Measurements from ENCODE around the gene FAXDC2.

FAXDC2 gene

DNA sequence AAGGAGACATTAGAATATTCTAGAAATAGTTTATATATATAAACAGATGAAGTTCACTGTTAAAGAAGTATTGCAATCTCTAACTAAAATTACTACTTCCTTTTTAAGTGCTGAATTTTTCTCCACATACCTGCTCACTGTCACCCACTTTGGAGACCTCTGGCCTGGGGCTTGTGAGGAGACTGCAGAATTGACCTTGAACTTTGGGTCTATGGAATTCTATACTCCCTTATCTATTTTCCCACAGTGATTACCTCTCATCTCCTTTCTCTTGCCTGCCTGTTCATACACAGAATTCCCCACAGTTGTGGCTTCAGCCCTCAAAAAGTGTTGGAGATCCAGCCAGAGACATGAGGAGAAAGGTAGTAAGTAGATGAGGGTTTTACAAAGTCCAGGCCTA, 49.8 kb downstream of the FAXDC2 start:
- Mint-ChIP-seq H3K4me3 (no peak overlapping the region), H3K9me3 (no peaks in the 10 kb centered on the region), H3K27ac (no peak overlapping the region), H3K27me3 (no peaks in the 10 kb centered on the region), H3K4me1 (peaks cover 4% of the 10 kb centered on the region), H3K36me3 (peaks cover 33% of the 10 kb centered on the region)

DNA sequence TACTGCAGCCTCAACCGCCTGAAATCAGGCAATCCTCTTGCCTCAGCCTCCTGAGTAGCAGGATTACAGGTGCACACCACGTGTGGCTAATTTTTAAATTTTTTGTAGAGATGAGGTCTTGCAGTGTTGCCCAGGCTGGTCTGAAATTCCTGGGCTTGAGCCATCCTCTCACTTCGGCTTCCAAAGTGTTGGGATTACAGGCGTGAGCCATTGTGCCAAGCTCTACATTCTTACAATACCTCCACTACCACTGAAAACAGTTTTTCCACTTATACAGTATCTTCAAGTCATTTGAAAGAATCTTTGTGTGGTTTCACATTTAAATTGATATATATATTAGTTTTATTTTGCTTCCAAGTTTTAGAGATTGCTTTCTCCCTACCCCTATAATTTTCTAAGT, 52.6 kb downstream of the FAXDC2 start:
- H3K27me3 Mint-ChIP-seq, result no peaks in the 10 kb centered on the region
- H3K9me3 Mint-ChIP-seq, result no peaks in the 10 kb centered on the region
- H3K36me3 Mint-ChIP-seq, result peaks cover 28% of the 10 kb centered on the region
- H3K4me3 Mint-ChIP-seq, result no peak overlapping the region
- peak overlapping the region; percentile 51 for H3K27ac Mint-ChIP-seq
- H3K4me1 Mint-ChIP-seq, result peaks cover 11% of the 10 kb centered on the region

DNA sequence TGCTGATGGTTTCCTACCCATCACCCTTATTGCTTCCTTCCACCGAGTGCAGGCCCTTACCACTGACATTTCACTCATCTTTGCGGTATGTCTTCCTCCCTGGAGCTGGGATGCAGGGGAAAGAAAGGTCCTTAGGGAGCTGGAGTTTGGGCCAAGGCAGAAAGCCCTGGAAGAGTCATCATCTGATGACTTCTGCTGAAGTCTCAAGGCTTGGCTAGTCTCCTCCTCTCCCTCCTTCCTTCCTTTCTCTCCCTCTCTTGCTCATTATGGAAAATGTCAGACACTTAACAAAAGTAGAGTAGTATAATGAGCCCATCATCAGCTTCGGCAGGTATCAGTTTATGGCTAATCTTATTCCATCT, 55.2 kb downstream of the FAXDC2 start:
- no peaks in the 10 kb centered on the region for H3K27me3 Mint-ChIP-seq
- H3K36me3 Mint-ChIP-seq, result peaks cover 20% of the 10 kb centered on the region
- peaks cover 11% of the 10 kb centered on the region for H3K4me1 Mint-ChIP-seq
- no peaks in the 10 kb centered on the region for H3K9me3 Mint-ChIP-seq
- H3K27ac Mint-ChIP-seq, result no peak overlapping the region
- no peak overlapping the region for H3K4me3 Mint-ChIP-seq

DNA sequence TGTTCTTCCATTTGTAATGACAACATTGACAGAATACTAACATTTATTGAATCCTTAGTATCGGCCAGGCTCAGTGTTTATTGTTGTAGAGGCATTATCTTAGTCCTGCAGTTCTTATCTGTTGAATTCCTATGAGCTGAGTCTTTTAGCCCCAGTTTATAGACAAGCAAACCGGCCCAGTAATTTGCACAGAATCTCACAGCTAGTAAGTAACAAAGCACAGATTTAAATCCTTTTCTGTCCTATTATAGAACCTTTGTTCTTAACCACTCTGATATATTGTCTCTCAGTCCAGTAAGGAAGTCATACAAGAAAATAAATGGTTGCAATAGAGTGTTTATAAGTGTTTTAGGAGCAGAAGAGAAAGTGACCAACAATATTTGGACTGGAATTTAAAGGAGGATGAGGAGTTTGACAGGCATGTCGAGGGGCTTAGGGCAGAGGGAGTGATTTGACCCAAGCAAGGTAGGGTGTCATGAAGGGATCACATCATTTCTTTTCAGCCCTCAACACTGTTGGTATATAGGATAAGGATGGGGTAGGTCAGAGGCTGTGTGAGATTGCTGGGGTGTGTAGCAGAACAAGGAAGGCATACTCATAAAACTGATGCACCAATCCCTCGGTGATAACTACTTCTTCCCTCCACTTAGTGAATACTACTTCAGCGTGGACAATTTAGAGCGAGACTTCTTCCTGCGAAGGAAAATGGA, 55.7 kb downstream of the FAXDC2 start:
- peak overlapping the region; percentile 12 for H3K27ac Mint-ChIP-seq
- peaks cover 18% of the 10 kb centered on the region for H3K36me3 Mint-ChIP-seq

DNA sequence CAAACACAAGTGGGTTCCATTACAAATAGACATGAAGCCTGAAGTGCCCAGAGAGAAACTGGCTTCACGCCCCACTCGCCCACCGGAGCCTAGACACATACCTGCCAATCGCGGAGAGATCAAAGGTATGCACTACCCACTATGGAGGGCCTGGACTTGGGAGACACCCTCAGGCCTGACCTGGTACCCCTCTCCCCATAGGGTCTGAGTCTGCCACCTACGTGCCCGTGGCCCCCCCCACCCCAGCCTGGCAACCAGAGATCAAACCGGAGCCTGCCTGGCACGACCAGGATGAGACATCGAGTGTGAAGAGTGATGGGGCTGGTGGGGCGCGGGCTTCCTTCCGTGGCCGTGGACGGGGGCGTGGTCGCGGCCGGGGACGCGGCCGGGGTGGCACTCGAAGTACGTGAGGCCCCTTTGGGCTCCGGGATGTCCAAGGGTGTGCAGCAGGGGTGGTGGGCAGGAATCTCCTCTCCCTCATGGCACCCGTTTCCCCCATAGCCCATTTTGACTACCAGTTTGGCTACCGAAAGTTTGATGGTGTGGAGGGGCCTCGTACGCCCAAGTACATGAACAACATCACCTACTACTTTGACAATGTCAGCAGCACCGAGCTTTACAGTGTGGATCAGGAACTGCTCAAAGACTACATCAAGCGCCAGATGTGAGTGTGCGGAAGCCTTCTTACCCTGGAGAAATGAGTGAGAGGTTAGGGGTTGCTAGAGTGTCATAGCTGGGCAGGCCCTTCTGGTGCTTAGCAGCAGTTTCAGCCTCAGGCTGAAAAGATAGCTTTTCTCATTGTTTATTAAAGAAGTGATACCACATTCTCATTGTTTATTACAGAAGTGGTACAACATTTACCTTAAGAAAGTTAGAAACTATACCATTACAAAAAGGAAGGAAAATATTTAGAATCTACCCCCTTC, 56.5 kb downstream of the FAXDC2 start:
- Mint-ChIP-seq H3K9me3 (no peaks in the 10 kb centered on the region), H3K27me3 (no peaks in the 10 kb centered on the region), H3K4me1 (peaks cover 7% of the 10 kb centered on the region), H3K4me3 (no peak overlapping the region), H3K27ac (peak overlapping the region; percentile 65), H3K36me3 (peaks cover 18% of the 10 kb centered on the region)

More for the DNA sequence above, 55.7 kb downstream of the FAXDC2 start:
- no peak overlapping the region for H3K4me3 Mint-ChIP-seq
- H3K4me1 Mint-ChIP-seq, result peaks cover 10% of the 10 kb centered on the region
- H3K9me3 Mint-ChIP-seq, result no peaks in the 10 kb centered on the region
- no peaks in the 10 kb centered on the region for H3K27me3 Mint-ChIP-seq

DNA sequence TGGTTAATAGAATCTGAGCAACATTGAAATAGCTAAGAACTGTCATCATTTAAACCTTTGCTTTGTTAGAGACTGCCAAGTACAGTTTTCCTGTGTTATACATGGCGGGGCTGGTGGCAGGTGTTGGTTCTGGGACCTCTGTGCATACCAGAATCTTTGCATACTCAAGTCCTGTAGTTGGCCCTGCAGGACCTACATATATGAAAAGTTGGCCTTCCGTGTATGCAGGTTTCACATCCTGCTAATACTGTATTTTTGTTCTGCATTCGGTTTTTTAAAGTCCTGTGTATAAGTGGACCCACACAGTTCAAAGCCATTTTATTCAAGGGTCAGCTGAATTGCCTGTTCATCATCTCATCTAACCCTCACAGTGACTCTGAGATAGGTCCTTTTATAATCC, 58.9 kb downstream of the FAXDC2 start:
- Mint-ChIP-seq H3K36me3 (peaks cover 16% of the 10 kb centered on the region), H3K4me3 (no peak overlapping the region), H3K27ac (no peak overlapping the region)

DNA sequence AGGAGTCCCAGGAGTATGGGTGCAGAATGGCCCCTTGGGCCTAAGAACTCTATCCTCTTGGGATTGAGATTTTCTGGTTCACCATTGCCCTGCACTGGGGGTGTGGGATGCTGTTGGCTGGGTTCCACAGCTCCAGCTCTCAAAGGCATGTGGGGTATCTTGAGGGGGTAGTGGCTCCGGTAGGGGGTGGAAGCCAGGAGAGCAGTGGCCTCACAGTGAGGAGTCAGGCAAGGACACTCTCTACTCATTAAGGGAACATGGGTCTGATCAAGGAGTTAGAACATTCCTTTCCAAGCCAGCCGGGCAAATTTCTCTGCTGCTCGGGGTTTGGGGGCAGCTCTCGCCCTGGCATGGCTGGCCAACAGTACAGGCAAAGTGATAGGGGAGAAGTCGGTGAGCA, 62.2 kb downstream of the FAXDC2 start:
- Mint-ChIP-seq H3K9me3 (no peaks in the 10 kb centered on the region), H3K27me3 (no peaks in the 10 kb centered on the region), H3K4me1 (peaks cover 54% of the 10 kb centered on the region), H3K36me3 (peaks cover 6% of the 10 kb centered on the region), H3K27ac (peak overlapping the region; percentile 97), H3K4me3 (peak overlapping the region; percentile 26)

More for the DNA sequence above, 58.9 kb downstream of the FAXDC2 start:
- H3K9me3 Mint-ChIP-seq, result no peaks in the 10 kb centered on the region
- H3K4me1 Mint-ChIP-seq, result peaks cover 27% of the 10 kb centered on the region
- H3K27me3 Mint-ChIP-seq, result no peaks in the 10 kb centered on the region

DNA sequence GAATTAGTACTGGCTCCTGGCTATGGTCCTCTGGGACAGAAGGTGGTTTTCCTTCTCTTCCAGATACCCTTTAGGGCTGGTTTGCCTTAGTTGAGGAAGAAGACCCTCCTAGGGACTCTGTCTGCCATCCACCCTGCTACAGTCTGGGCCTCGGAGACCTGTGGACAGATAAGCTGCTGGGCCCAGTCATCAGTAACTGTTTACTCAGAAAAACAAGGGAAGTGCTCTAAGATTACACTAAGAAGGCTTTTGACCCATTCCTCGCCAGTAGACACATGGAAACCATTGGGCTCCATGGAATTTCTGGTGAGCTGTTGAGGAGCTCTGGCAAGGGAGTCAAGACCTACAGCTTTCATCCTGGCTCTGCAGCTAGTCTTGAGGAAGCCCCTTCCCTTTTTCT, 64.0 kb downstream of the FAXDC2 start:
- peaks cover 2% of the 10 kb centered on the region for H3K36me3 Mint-ChIP-seq
- peaks cover 72% of the 10 kb centered on the region for H3K4me1 Mint-ChIP-seq
- H3K27ac Mint-ChIP-seq, result peak overlapping the region; percentile 81
- H3K9me3 Mint-ChIP-seq, result no peaks in the 10 kb centered on the region
- H3K4me3 Mint-ChIP-seq, result no peak overlapping the region
- no peaks in the 10 kb centered on the region for H3K27me3 Mint-ChIP-seq

DNA sequence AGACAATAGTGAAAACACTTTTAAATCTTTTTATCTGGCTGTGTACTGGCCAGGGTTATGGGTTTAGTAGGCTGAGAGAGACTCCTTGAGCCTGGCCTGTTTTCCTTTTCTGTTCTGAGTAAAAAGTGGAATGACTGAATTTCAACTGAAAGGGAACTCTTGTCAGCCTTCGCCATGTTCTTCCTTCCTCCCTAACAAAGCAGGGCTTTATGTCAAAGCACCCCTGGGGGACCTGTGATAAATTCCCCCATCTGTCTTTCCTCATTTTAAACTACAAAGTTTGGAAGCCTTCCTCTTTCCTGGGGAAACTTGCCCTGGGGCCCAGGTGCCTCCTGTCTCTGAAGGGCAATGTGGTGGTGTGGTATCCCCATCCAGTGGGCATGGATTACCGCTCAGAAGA, 65.5 kb downstream of the FAXDC2 start:
- no peaks in the 10 kb centered on the region for H3K9me3 Mint-ChIP-seq
- peaks cover 2% of the 10 kb centered on the region for H3K36me3 Mint-ChIP-seq
- H3K4me1 Mint-ChIP-seq, result peaks cover 87% of the 10 kb centered on the region
- no peaks in the 10 kb centered on the region for H3K27me3 Mint-ChIP-seq
- H3K4me3 Mint-ChIP-seq, result no peak overlapping the region
- peak overlapping the region; percentile 57 for H3K27ac Mint-ChIP-seq

DNA sequence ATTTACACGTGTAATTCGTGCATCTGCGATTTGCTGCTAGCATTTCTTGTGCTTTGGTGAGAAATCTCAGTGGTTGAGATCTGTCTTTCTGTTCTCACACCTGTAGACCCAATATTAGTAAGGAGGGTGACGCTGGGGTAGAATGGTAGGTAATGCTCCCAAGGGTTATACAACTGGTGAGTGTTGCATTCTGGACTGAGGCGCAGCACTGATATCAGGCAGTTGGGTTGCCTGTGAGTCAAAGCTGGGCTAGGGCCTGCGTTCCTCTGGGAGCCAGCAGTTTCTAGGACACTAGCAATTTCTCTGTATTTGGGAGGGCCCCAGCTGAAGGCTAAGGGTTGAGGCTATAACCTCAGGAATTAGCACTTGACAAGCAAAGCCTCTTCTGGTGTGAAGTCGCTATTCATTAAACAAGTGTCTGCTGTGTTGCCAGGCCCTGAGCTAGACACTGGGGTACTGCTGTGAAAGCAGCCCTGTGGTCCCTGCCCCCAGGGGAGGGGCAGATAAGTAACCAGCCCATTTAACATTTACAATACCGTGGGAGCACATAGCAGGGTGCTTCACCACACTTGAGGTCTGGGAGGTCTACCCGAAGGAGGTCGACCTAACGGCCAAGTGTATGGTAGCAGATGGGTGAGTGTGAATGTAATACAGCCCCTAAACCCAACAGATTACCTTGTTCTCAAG, 66.5 kb downstream of the FAXDC2 start:
- peak overlapping the region; percentile 69 for H3K27ac Mint-ChIP-seq
- no peak overlapping the region for H3K4me3 Mint-ChIP-seq
- no peaks in the 10 kb centered on the region for H3K27me3 Mint-ChIP-seq
- peaks cover 2% of the 10 kb centered on the region for H3K36me3 Mint-ChIP-seq
- peaks cover 94% of the 10 kb centered on the region for H3K4me1 Mint-ChIP-seq
- H3K9me3 Mint-ChIP-seq, result no peaks in the 10 kb centered on the region

DNA sequence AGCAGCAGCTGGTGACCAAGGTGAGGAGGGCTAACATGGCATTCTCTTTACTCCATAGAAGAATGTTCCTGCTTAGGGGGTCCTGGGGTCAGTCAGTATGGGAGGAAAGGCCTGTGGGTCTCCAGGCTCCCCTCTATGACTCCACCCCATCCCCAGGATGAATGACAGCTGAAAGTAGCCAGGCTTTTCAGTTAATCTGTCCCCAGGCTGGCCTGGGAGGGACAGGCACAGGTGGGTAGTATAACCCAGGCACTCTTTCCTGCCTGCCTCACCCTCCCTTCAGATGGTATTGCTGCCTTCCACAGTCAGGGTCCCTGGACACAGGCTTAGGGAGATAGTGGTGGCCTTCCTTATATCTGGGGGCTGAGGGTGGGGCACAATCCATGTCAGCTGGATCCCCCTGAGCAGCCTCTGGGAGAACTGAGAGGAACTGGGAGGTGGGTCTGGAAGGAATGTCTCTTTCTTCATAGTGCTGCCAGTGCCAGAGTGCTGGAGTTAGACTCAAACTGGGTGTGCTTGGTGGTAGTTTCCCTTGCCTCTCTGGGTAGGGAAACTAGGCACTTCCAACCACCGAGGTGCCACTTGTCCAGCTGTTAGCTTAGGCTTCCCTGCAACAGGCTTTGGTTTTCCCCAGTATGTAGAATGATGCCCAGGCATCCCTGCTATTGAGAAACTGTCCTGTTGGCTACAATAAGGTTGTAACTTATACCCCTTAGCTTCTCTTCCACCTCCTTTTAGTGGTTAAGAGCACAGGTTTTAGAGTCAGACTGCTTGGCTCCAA, 67.4 kb downstream of the FAXDC2 start:
- no peaks in the 10 kb centered on the region for H3K9me3 Mint-ChIP-seq
- H3K27me3 Mint-ChIP-seq, result no peaks in the 10 kb centered on the region
- H3K4me1 Mint-ChIP-seq, result peaks cover 93% of the 10 kb centered on the region
- peak overlapping the region; percentile 30 for H3K27ac Mint-ChIP-seq
- no peak overlapping the region for H3K4me3 Mint-ChIP-seq
- H3K36me3 Mint-ChIP-seq, result peaks cover 1% of the 10 kb centered on the region

DNA sequence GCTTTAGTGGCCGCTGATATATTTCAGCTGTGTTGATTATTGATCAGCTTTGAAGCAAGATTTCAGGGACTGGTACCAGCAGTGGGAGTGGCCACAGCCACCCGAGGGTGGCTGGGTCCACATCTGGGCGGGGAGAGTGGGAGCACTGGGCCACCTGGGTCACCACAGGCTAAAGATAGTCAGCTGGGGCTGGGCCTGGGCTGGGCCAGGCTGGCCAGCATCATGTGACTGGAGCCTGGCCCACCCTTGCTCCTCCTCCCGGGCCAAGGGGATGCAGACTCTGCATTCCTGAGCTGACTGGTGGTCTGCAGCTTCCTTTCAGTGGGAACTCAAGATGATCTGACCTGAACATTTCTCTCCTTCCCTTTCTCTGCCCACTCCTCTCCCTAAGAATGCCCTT, 68.1 kb downstream of the FAXDC2 start:
- peaks cover 90% of the 10 kb centered on the region for H3K4me1 Mint-ChIP-seq
- no peaks in the 10 kb centered on the region for H3K9me3 Mint-ChIP-seq
- H3K4me3 Mint-ChIP-seq, result no peak overlapping the region
- H3K36me3 Mint-ChIP-seq, result peaks cover 1% of the 10 kb centered on the region
- H3K27me3 Mint-ChIP-seq, result no peaks in the 10 kb centered on the region
- H3K27ac Mint-ChIP-seq, result peak overlapping the region; percentile 46

DNA sequence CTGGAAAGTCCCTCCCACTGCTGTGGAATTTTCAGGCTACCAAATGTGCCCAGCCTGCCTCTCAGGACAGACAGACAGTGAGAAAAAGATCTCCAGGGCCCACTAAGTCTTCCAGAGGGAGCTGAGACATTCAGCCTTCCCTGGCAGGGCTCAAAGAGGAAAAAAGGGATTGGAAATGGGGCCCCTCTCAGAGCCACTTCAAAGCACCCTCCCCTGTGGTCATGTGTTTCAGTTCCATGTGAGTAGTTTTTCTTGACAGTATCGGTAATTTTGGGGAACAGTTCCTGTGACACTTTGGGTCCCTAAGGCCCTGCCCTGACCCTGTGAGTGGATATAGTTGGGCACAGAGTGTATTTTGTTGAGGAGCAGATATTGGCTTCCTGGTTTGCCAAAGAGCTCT, 70.3 kb downstream of the FAXDC2 start:
- Mint-ChIP-seq H3K4me3 (no peak overlapping the region), H3K4me1 (peaks cover 81% of the 10 kb centered on the region), H3K27me3 (no peaks in the 10 kb centered on the region), H3K27ac (no peak overlapping the region), H3K36me3 (peaks cover 1% of the 10 kb centered on the region), H3K9me3 (no peaks in the 10 kb centered on the region)

DNA sequence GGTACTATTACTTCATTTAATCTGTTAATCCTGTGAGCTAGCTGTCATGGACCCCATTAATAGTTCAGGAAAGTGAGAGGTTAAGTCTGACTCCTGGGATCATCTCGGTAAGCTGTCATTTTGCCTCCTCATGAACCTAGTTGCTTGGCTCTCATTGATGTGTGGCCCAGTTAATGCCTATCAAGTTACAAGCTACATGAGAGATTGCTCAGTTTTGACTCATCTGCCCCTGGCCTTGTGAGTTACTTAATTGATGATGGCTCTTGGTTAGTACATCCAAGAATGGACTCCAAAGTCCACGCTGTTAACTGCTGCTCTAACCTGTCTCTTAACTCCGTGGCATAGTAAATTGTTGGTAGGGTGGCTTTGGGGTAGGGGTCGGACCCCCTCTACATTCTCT, 71.3 kb downstream of the FAXDC2 start:
- Mint-ChIP-seq H3K36me3 (peaks cover 1% of the 10 kb centered on the region), H3K27ac (no peak overlapping the region), H3K4me1 (peaks cover 81% of the 10 kb centered on the region)

DNA sequence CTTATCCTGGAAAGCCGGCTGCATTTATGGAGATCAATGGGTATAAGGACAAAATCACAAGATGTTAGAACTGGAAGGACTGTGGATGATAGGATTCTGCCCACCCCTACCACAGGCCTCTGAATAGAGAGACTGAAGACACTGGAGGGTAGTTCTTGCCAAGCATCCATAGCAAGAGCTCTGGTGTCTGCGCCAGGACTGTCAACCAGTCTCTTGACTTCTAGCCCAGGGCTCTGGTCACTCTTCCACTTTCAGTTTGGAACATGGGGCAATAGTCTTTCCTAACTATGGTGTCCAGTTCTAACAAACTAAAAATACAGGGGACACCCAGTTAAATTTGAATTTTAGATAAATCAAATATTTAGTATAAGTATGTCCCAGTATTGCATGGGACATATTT, 71.9 kb downstream of the FAXDC2 start:
- H3K9me3 Mint-ChIP-seq, result no peaks in the 10 kb centered on the region
- H3K4me1 Mint-ChIP-seq, result peaks cover 81% of the 10 kb centered on the region
- H3K36me3 Mint-ChIP-seq, result peaks cover 1% of the 10 kb centered on the region
- no peak overlapping the region for H3K27ac Mint-ChIP-seq
- H3K4me3 Mint-ChIP-seq, result no peak overlapping the region
- no peaks in the 10 kb centered on the region for H3K27me3 Mint-ChIP-seq

More for the DNA sequence above, 71.3 kb downstream of the FAXDC2 start:
- H3K27me3 Mint-ChIP-seq, result no peaks in the 10 kb centered on the region
- H3K9me3 Mint-ChIP-seq, result no peaks in the 10 kb centered on the region
- peak overlapping the region; percentile 11 for H3K4me3 Mint-ChIP-seq

Measured in activated naive CD4-positive, alpha-beta T cell treated with anti-CD3 and anti-CD28 coated beads, Interleukin-2, amount 50 U/mL, for 24 hours (primary cell).